DND-41 (cell line): Measurements from ENCODE around the gene SNRPF.

Experiments
- ATAC-seq: fragments of 200-7000 bp; cut with Tn5 transposase; 3 replicates; pipeline ENCODE4 v1.9.1; 2021; ENCODE audit warnings: low read depth; ENCODE audit not compliant: insufficient read depth
- DNase-seq: peaks from one replicate; pipeline ENCODE4 v3.0.0-alpha.2; 2020
- H2AFZ ChIP-seq: 2 replicates; pipeline ENCODE4 v1.6.0; 2012; ENCODE audit warnings: low read depth, low read length
- H3K27ac ChIP-seq: 2 replicates; pipeline ENCODE4 v1.5.1; 2012; ENCODE audit warnings: low read length, inconsistent platforms
- H3K27me3 ChIP-seq: fragments of 200-600 bp; sonication (generic); 2 replicates; pipeline ENCODE4 v1.6.0; 2012; ENCODE audit warnings: low read length, mild to moderate bottlenecking, inconsistent platforms; ENCODE audit not compliant: insufficient read depth, poor library complexity
- H3K36me3 ChIP-seq: 2 replicates; pipeline ENCODE4 v1.5.1; 2012; ENCODE audit warnings: low read length, inconsistent platforms; ENCODE audit not compliant: insufficient read depth
- H3K4me1 ChIP-seq: 2 replicates; pipeline ENCODE4 v1.5.1; 2012; ENCODE audit warnings: mild to moderate bottlenecking, low read length; ENCODE audit not compliant: insufficient read depth
- H3K4me2 ChIP-seq: 2 replicates; pipeline ENCODE4 v1.6.0; 2012; ENCODE audit warnings: mild to moderate bottlenecking, moderate library complexity, low read length, inconsistent platforms; ENCODE audit not compliant: insufficient read depth
- H3K4me3 ChIP-seq, 2 experiments: fragments of 200-600 bp in 1 of 2; shearing (Covaris generic) in 1 of 2; 2 replicates each; pipeline ENCODE4 v1.5.1; 2012 to 2016; ENCODE audit warnings: inconsistent platforms in 2 of 2, low read length in 2 of 2, mild to moderate bottlenecking in 2 of 2, low read depth in 1 of 2, moderate library complexity in 1 of 2
- H3K79me2 ChIP-seq: 2 replicates; pipeline ENCODE4 v1.6.0; 2012; ENCODE audit warnings: low read length, inconsistent platforms; ENCODE audit not compliant: insufficient read depth
- H3K9ac ChIP-seq: 2 replicates; pipeline ENCODE4 v1.6.0; 2012; ENCODE audit warnings: low read depth, mild to moderate bottlenecking, inconsistent platforms, low read length, moderate library complexity
- H3K9me3 ChIP-seq: 2 replicates; pipeline ENCODE4 v1.5.1; 2012; ENCODE audit warnings: low read length, moderate library complexity, mild to moderate bottlenecking, inconsistent platforms; ENCODE audit not compliant: insufficient read depth, severe bottlenecking
- H4K20me1 ChIP-seq: 2 replicates; pipeline ENCODE4 v1.6.0; 2012; ENCODE audit warnings: low read length; ENCODE audit not compliant: insufficient read depth
- EZH2 ChIP-seq: IDR thresholded peaks from 3 replicates; pipeline ENCODE4 v1.6.1; 2012; ENCODE audit warnings: borderline replicate concordance, low read depth, mild to moderate bottlenecking, moderate library complexity, low read length, inconsistent platforms; ENCODE audit not compliant: severe bottlenecking
- TF ChIP-seq, protein P1 (sequence below): IDR thresholded peaks from 2 replicates; pipeline ENCODE4 v1.5.1; 2012; ENCODE audit warnings: borderline replicate concordance, low read length, moderate library complexity, mild to moderate bottlenecking; ENCODE audit not compliant: poor library complexity, severe bottlenecking; ENCODE audit errors: extremely low read depth

SNRPF gene

DNA sequence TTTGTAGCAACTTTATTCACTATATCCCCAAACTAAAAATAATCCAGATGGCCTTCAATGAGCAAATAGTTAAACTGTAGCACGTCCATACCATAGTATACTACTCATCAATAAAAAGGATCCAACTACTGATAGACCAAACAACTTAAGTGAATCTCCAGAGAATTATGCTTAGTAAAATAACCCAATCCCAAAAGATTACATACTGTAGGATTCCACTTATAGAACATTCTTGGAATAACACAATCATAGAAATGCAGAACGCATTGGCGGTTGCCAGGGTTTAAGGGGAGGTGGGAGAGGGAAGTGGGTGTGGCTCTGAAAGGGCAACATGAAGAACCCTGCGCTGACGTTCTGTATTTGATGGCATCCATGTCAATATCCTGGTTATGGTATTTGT, 28.6 kb downstream of the SNRPF start:
- H3K9me3 ChIP-seq, result peaks cover 4% of the 10 kb centered on the region
- H3K27me3 ChIP-seq, result no peaks in the 10 kb centered on the region
- H3K9ac ChIP-seq, result no peak overlapping the region
- no peaks in the 10 kb centered on the region for H3K36me3 ChIP-seq
- no peaks in the 10 kb centered on the region for H4K20me1 ChIP-seq
- no peak overlapping the region for H2AFZ ChIP-seq
- H3K4me3 ChIP-seq, result no peak overlapping the region
- no peaks in the 10 kb centered on the region for H3K79me2 ChIP-seq
- H3K4me2 ChIP-seq, result no peak overlapping the region
- ATAC-seq (no peak), DNase-seq (no peak)
- H3K4me1 ChIP-seq, result no peaks in the 10 kb centered on the region
- no peak for TF ChIP-seq EZH2
- TF ChIP-seq, protein P1, sequence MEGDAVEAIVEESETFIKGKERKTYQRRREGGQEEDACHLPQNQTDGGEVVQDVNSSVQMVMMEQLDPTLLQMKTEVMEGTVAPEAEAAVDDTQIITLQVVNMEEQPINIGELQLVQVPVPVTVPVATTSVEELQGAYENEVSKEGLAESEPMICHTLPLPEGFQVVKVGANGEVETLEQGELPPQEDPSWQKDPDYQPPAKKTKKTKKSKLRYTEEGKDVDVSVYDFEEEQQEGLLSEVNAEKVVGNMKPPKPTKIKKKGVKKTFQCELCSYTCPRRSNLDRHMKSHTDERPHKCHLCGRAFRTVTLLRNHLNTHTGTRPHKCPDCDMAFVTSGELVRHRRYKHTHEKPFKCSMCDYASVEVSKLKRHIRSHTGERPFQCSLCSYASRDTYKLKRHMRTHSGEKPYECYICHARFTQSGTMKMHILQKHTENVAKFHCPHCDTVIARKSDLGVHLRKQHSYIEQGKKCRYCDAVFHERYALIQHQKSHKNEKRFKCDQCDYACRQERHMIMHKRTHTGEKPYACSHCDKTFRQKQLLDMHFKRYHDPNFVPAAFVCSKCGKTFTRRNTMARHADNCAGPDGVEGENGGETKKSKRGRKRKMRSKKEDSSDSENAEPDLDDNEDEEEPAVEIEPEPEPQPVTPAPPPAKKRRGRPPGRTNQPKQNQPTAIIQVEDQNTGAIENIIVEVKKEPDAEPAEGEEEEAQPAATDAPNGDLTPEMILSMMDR, result no peak
- H3K27ac ChIP-seq, result no peak overlapping the region

DNA sequence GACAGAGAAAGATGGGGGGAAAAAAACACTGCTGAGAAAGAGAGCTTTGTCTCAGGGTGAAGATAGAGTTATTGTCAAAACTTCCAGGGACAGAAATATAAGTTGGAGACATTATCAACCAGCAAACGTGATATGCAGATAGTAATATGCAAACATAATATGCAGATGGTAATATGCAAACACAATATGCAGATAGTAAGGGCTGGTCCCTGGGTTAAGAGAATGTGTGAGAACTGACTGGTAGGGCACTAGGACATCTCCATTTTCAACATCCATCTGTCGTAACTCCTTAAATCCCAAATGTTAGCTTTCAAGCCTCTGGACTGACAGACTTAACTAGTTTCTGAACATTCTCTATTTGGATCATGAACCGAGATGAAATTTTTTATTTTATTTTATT, 32.2 kb downstream of the SNRPF start:
- H4K20me1 ChIP-seq, result no peaks in the 10 kb centered on the region
- DNase-seq (no peak), ATAC-seq (no peak)
- H3K4me2 ChIP-seq, result no peak overlapping the region
- H3K9ac ChIP-seq, result no peak overlapping the region
- no peak overlapping the region for H3K4me3 ChIP-seq
- no peaks in the 10 kb centered on the region for H3K79me2 ChIP-seq
- H3K27ac ChIP-seq, result no peak overlapping the region
- TF ChIP-seq, protein P1, result no peak
- TF ChIP-seq EZH2, result no peak
- H3K27me3 ChIP-seq, result no peaks in the 10 kb centered on the region
- H3K36me3 ChIP-seq, result no peaks in the 10 kb centered on the region
- no peak overlapping the region for H2AFZ ChIP-seq
- H3K9me3 ChIP-seq, result no peaks in the 10 kb centered on the region
- no peaks in the 10 kb centered on the region for H3K4me1 ChIP-seq

DNA sequence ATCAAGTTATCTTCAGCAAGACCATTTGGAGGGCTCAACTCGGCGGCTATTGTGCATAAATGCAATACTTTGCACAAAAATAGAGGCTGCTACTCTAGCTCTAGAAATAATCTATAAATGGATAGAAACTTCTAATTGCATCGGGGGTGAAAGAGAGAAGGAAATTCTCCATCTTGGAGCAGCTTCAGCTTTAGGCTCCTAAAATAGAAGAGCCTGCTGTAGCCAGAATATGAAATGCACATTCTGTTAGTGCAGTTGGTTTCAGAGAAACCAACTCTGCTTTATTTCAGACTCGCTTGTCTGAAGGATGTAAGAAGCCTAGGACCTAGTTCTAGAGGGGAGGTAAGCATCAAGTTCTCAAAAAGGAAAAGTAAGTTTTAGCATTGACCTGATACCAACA, 38.1 kb downstream of the SNRPF start:
- no peaks in the 10 kb centered on the region for H3K4me1 ChIP-seq
- H3K4me2 ChIP-seq, result no peak overlapping the region
- H3K9me3 ChIP-seq, result no peaks in the 10 kb centered on the region
- ATAC-seq, result no peak
- no peaks in the 10 kb centered on the region for H3K79me2 ChIP-seq
- TF ChIP-seq, protein P1, result no peak
- no peak for TF ChIP-seq EZH2
- DNase-seq, result no peak
- no peak overlapping the region for H3K4me3 ChIP-seq
- no peak overlapping the region for H3K27ac ChIP-seq
- no peaks in the 10 kb centered on the region for H3K36me3 ChIP-seq
- H2AFZ ChIP-seq, result no peak overlapping the region
- peaks cover 4% of the 10 kb centered on the region for H3K27me3 ChIP-seq
- no peaks in the 10 kb centered on the region for H4K20me1 ChIP-seq
- H3K9ac ChIP-seq, result no peak overlapping the region

DNA sequence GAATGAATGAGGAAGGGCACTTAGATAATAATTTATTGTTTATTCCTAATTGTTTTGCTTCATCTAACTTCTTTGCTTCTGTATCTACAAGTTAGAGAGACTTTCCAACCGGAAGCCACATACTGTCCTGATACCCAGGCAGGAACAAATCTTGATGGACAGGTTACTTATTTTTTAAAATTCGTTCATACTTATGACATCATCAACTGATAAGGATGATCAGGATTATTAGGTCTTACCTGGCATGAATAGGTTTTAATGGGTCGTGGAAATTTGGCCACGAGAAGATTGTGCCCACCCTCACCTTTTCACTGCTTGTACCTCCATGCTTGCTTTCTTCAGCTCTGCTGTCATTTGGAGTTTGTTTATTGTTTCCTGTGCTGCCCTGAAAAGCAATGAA, 39.3 kb downstream of the SNRPF start:
- no peaks in the 10 kb centered on the region for H3K36me3 ChIP-seq
- no peak for ATAC-seq
- no peak for DNase-seq
- peaks cover 4% of the 10 kb centered on the region for H3K27me3 ChIP-seq
- no peaks in the 10 kb centered on the region for H3K79me2 ChIP-seq
- no peak overlapping the region for H3K4me2 ChIP-seq
- TF ChIP-seq, protein P1, result no peak
- TF ChIP-seq EZH2, result no peak
- no peaks in the 10 kb centered on the region for H3K9me3 ChIP-seq
- H3K27ac ChIP-seq, result no peak overlapping the region
- no peak overlapping the region for H3K4me3 ChIP-seq
- no peaks in the 10 kb centered on the region for H4K20me1 ChIP-seq
- H3K9ac ChIP-seq, result no peak overlapping the region
- H3K4me1 ChIP-seq, result no peaks in the 10 kb centered on the region
- no peak overlapping the region for H2AFZ ChIP-seq
